Tibial artery (tissue), 4 donors: ENCODE measurements around the gene CA5A.

Source experiments
- DNase-seq, 2 donors: peaks; one replicate each; pipeline ENCODE4 v3.0.0-alpha.2; 2019
- H3K27ac ChIP-seq, 2 donors: fragments of 200-600 bp; sonication (generic) in 1 of 2; 1 replicate in 1 of 2; 2 replicates in 1 of 2; pipeline ENCODE4 v1.5.1; 2018 to 2019; ENCODE audit warnings: mild to moderate bottlenecking in 1 of 2
- H3K27me3 ChIP-seq, 2 donors: fragments of 200-600 bp; sonication (generic) in 1 of 2; one replicate each; pipeline versions ENCODE4 v1.5.1 to v1.6.0; 2016 to 2019
- H3K36me3 ChIP-seq, 3 donors: fragments of 200-600 bp; sonication (generic) in 2 of 3; one replicate each; pipeline ENCODE4 v1.5.1; 2016 to 2019; ENCODE audit warnings: mild to moderate bottlenecking in 2 of 3
- H3K4me1 ChIP-seq, 4 donors: fragments of 200-600 bp; sonication (generic) in 2 of 4; 1 replicate in 3 of 4; 2 replicates in 1 of 4; pipeline ENCODE4 v1.5.1; 2016 to 2019
- H3K4me3 ChIP-seq, 2 donors: fragments of 200-600 bp; sonication (generic) in 1 of 2; 1 replicate in 1 of 2; 2 replicates in 1 of 2; pipeline ENCODE4 v1.5.1; 2018 to 2019; ENCODE audit warnings: mild to moderate bottlenecking in 2 of 2
- H3K9me3 ChIP-seq, 3 donors: fragments of 200-600 bp; sonication (generic) in 1 of 3; one replicate each; pipeline ENCODE4 v1.5.1; 2016 to 2019
- intact Hi-C: fragments of 100-400 bp; cut with DNase I; formaldehyde crosslinking; loops from one replicate; pipeline ENCODE4 v1.15.0; 2023; ENCODE audit warnings: low total_unique reads
- TF ChIP-seq, protein P1 (sequence below), 2 experiments: fragments of 200-600 bp in 1 of 2; fragments of 450-650 bp in 1 of 2; IDR thresholded peaks; one replicate each; pipeline ENCODE4 v1.5.1; 2017 to 2019; ENCODE audit warnings: antibody characterized with exemption in 2 of 2, mild to moderate bottlenecking in 1 of 2, moderate library complexity in 1 of 2

CA5A gene

DNA sequence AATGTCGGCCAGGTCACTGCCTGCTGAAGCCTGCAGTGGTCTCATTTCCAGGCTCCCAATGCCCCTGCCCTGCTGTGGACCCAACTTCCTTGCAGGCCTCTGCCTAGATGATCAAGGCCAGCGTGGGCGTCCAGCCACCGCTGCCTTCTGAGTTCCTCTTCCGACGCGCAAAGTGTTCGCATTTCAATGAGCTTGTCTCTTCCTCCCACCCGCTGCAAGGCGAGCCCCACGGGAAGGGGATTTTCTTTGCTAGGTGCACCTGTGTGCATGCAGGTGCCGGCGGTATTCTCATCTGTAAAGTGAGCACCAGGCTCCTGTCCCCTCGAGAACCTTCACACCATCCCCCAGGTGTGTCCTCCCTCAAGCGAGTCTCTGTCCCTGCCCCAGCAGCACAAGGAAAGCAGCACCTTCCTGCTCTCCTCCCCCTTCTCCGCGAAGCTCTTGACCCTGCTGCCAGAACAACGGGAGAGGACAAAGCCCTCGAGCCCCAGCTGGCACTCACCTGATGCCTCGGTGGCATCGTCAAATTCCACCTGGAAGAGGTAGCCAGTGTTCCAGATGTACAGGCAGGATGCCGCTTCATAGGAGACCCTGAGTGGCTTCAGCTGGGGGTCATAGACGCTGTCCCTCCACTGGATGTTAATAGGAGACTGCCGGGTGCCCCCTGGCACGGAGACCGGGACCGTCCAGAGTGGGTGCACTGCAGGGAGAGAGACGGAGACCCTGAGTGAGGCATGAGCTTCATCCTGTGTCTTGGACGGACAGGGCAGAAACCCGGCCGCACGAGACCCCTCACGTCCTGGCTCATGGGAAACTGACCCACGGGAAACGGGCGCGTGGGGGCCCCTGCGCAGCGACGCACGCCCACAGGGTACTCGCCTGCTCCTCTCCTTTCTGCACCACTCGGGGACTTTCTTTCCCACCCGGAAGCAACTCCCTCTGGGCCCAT, 9.8 kb downstream of the CA5A start:
- no peak overlapping the region for H3K27ac ChIP-seq
- peaks cover 0 to 18% (median 8%) of the 10 kb centered on the region in 4 donors for H3K4me1 ChIP-seq
- intact Hi-C loops: no loop called here
- no peaks in the 10 kb centered on the region for H3K9me3 ChIP-seq
- H3K36me3 ChIP-seq: no peaks in the 10 kb centered on the region
- peaks cover 0 to 17% of the 10 kb centered on the region in 2 donors for H3K27me3 ChIP-seq
- TF ChIP-seq, protein P1, sequence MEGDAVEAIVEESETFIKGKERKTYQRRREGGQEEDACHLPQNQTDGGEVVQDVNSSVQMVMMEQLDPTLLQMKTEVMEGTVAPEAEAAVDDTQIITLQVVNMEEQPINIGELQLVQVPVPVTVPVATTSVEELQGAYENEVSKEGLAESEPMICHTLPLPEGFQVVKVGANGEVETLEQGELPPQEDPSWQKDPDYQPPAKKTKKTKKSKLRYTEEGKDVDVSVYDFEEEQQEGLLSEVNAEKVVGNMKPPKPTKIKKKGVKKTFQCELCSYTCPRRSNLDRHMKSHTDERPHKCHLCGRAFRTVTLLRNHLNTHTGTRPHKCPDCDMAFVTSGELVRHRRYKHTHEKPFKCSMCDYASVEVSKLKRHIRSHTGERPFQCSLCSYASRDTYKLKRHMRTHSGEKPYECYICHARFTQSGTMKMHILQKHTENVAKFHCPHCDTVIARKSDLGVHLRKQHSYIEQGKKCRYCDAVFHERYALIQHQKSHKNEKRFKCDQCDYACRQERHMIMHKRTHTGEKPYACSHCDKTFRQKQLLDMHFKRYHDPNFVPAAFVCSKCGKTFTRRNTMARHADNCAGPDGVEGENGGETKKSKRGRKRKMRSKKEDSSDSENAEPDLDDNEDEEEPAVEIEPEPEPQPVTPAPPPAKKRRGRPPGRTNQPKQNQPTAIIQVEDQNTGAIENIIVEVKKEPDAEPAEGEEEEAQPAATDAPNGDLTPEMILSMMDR (IDR thresholded peaks at IDR 0.05): no peak
- DNase-seq: no peak
- H3K4me3 ChIP-seq: no peak overlapping the region

DNA sequence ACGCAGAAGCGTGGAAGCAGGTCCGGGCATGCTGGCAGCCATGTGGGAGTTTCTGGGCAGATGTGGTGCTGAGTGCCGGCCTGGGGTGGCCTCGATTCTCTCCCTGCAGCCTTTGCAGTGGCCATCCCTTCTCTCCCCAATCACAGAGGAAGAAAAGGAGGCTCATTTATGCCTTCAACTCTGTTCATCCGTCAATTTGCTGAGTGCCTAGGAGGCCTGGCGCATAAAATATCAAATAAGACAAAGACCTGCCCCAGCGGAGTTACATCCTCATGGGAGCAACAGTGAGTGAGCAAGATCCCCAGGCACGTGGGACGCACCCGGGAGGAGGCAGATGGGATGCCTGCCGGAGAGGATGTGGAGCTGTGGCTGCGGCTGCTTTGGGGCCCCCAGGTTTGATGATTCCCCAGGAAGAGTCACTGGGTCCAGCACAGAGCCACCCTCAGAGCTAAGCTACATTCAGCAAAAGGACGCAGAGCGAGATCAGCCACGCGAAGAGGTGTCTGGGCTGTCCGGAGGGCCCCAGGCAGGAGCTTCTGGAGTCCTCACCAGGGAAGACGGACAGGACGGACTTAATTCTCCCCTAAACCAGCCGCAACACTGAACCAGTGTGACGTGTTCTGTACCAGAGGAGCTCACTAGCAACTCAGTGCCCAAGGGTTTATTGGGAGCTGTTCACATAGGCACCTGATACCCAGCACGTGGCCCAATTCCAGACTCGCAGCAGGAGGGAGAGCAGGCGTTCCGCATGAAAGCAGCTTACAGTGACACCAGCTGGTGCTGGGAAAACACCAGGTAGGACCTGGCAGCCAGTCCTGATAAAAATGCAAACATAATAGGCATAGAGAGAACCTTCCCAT, 11.3 kb downstream of the CA5A start:
- peaks cover 0 to 10% of the 10 kb centered on the region in 2 donors for H3K27me3 ChIP-seq
- no peaks in the 10 kb centered on the region for H3K9me3 ChIP-seq
- no peaks in the 10 kb centered on the region for H3K36me3 ChIP-seq
- H3K27ac ChIP-seq: no peak overlapping the region
- peaks cover 0 to 18% (median 8%) of the 10 kb centered on the region in 4 donors for H3K4me1 ChIP-seq
- TF ChIP-seq, protein P1 (IDR thresholded peaks at IDR 0.05): no peak
- DNase-seq: no peak
- no peak overlapping the region for H3K4me3 ChIP-seq
- intact Hi-C loops: no loop called here

DNA sequence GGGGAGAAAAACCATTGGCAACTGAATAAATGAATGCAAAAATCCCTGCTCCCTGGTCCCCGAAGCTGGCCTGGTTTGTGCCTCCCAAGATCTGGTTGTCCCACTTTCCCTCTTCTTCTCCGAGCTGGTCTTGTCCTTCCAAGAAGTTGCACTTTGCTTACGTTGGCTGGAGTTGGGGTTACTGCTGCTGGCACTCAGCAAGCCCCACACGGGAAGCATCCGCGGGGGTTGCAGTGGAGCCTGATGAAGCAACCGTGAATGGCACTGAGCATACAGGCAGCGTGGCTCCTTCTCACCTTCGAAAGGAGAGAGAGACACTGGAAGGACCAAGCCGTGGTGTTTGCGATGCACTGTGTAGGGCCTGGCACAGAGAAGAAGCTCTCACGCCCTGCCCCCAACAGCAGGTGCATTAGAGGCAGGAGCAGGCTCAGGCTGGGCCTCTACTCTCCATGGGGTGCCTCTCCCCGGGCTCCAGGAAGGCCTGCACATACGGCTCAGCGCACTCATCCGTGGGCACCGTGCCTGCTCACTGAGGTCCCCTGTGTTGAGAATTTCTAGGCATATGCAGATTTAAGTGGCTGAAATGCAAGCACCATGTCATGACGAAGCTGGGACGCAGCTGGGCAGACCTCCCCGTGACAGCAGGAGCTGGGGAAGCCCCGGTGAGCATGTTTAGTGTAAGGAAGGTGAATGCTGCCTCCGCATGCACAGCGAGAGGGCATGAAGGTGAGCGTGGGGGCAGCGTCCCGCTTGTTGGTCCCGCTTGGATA, 12.1 kb downstream of the CA5A start:
- intact Hi-C loops: no loop called here
- H3K27me3 ChIP-seq: peaks cover 0 to 10% of the 10 kb centered on the region in 2 donors
- H3K9me3 ChIP-seq: no peaks in the 10 kb centered on the region
- TF ChIP-seq, protein P1 (IDR thresholded peaks at IDR 0.05): no peak
- peaks cover 0 to 18% (median 8%) of the 10 kb centered on the region in 4 donors for H3K4me1 ChIP-seq
- H3K27ac ChIP-seq: no peak overlapping the region
- H3K4me3 ChIP-seq: no peak overlapping the region
- DNase-seq: no peak
- H3K36me3 ChIP-seq: no peaks in the 10 kb centered on the region

DNA sequence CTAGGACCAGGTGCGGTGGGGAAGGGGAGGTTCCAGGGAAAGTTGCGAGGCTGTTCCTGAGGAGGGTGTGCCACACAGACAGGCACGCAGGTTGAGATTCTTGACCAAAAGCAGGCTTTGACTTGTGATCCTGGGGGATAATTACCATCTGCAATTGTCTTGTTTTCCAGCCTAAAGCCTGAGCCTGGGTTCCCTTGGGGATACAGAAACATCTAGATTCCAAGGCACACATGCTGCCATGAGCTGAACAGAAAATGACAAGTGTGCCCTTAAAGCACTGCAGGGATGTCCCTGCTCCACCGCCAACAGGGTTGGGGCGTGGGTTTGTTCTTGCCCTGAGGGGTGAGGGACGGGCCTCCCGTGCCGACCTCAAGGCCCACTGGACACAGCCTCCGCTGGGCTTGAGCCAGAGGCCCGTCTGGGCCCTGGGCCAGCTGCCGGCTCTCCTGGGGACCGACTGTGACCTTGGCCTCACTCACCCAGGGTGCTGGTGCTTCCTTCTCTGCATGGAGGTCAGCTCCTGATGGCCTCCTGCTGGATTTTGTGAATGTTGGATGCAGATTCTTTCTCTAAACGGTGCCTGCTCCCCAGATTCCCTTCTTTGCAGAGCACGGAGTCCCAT, 14.0 kb downstream of the CA5A start:
- H3K27me3 ChIP-seq: peaks cover 0 to 10% of the 10 kb centered on the region in 2 donors
- TF ChIP-seq, protein P1 (IDR thresholded peaks at IDR 0.05): no peak
- H3K9me3 ChIP-seq: no peaks in the 10 kb centered on the region
- intact Hi-C loops: no loop called here
- no peak overlapping the region for H3K27ac ChIP-seq
- H3K36me3 ChIP-seq: no peaks in the 10 kb centered on the region
- H3K4me1 ChIP-seq: peaks cover 0 to 24% (median 14%) of the 10 kb centered on the region in 4 donors
- no peak overlapping the region for H3K4me3 ChIP-seq
- no peak for DNase-seq
